Epithelial cell of esophagus (primary cell): ENCODE measurements around the gene SLCO4C1.

Source experiments
- DNase-seq: peaks from one replicate; pipeline ENCODE4 v3.0.0; 2010; ENCODE audit warnings: low read depth
- H3K4me3 ChIP-seq: 2 replicates; pipeline ENCODE4 v1.5.1; 2011; ENCODE audit warnings: mild to moderate bottlenecking, low read length, control low read depth
- TF ChIP-seq, protein P1 (sequence below): IDR thresholded peaks from 2 replicates; pipeline ENCODE4 v1.5.1; 2011; ENCODE audit warnings: low read depth, mild to moderate bottlenecking, low read length, control low read depth, inconsistent platforms; ENCODE audit not compliant: insufficient read depth; ENCODE audit errors: missing control alignments

The SLCO4C1 gene

DNA sequence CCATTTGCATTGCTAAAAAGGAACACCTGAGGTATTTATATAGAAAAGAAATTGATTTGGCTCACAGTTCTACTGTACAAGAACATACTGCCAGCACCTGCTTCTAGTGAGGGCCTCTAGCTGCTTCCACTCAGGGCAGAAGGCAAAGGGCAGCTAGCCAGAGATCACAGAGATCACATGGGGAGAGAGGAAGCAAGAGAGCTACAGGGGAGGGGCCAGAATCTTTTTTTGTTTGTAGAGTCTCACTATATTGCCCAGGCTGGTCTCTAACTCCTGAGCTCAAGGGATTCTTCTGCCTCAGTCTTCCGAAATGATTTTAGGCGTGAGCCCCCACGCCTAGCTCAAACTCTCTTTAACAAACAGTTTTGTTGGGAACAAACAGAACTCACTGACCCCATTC is 6.1 kb downstream of the SLCO4C1 start:
- TF ChIP-seq, protein P1, sequence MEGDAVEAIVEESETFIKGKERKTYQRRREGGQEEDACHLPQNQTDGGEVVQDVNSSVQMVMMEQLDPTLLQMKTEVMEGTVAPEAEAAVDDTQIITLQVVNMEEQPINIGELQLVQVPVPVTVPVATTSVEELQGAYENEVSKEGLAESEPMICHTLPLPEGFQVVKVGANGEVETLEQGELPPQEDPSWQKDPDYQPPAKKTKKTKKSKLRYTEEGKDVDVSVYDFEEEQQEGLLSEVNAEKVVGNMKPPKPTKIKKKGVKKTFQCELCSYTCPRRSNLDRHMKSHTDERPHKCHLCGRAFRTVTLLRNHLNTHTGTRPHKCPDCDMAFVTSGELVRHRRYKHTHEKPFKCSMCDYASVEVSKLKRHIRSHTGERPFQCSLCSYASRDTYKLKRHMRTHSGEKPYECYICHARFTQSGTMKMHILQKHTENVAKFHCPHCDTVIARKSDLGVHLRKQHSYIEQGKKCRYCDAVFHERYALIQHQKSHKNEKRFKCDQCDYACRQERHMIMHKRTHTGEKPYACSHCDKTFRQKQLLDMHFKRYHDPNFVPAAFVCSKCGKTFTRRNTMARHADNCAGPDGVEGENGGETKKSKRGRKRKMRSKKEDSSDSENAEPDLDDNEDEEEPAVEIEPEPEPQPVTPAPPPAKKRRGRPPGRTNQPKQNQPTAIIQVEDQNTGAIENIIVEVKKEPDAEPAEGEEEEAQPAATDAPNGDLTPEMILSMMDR: no peak

DNA sequence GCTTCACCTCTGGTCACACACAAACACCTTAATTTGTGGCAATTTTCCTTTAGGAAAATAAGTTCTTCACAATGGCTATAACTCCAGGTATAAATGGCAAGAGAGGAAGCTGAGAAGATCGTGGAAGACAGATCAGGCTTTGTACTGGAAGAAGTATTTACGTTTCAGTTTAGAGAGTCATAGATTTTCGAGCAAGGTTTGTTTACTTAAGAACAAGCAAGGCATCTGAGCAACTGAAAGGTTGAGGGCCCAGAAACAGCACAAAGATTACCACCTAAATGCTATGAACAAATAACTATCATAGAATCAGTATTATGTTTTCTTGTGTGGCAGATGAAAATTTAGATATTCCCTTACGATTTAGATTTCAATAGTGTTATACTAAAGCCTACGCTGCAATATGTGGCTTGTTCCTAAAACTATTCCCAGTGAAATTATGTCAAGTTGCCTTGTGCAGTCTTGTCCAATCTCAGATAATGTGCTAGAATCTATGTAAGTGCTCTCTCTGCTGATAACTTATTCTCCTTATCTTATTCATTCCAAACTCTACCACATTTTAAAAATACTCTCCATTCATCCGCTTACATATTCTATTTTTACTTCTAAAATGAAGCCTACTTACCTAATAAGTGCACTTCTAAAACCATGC is 6.7 kb downstream of the SLCO4C1 start:
- H3K4me3 ChIP-seq: no peak overlapping the region
- TF ChIP-seq, protein P1: no peak
- DNase-seq: no peak

More for the DNA sequence above, 6.1 kb downstream of the SLCO4C1 start:
- DNase-seq: no peak
- H3K4me3 ChIP-seq: no peak overlapping the region

DNA sequence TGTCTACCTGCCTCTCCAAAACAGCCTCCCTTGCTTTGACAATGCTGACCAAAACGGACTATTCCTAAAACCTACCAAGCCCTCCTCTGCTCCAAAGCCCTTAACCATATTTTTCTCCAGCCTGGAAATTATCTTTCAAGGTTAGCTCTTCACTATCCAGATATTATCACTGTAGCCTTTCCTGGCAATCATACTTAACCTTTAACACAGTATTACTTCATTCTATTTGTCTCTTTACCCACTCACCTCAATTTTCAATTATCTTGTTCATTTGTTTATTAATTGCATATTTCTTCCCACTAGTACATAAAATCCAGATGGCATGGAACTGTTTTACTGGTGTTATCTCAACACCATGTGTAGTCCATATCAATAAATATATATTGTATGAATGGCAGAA is 7.5 kb downstream of the SLCO4C1 start:
- DNase-seq: no peak
- TF ChIP-seq, protein P1: no peak
- H3K4me3 ChIP-seq: no peak overlapping the region

DNA sequence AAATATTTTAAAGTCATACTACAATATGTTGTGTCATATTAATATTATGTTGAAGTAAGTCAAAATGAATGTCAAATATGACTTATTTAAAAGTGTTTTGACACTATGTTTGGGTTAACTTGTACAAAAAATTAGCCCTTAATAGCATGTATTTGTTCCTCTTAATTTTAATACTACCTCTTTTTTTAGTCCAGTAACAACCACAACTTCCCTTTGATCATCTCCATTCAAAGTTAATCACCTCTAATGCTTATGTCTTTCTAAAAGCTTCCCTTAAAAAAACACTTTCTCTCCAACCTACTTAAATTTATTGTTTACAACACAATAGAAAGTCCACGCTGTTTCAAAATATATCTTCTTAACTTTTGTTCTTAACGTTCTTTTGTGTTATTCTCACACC is 9.6 kb downstream of the SLCO4C1 start:
- TF ChIP-seq, protein P1: no peak
- DNase-seq: no peak
- no peak overlapping the region for H3K4me3 ChIP-seq

DNA sequence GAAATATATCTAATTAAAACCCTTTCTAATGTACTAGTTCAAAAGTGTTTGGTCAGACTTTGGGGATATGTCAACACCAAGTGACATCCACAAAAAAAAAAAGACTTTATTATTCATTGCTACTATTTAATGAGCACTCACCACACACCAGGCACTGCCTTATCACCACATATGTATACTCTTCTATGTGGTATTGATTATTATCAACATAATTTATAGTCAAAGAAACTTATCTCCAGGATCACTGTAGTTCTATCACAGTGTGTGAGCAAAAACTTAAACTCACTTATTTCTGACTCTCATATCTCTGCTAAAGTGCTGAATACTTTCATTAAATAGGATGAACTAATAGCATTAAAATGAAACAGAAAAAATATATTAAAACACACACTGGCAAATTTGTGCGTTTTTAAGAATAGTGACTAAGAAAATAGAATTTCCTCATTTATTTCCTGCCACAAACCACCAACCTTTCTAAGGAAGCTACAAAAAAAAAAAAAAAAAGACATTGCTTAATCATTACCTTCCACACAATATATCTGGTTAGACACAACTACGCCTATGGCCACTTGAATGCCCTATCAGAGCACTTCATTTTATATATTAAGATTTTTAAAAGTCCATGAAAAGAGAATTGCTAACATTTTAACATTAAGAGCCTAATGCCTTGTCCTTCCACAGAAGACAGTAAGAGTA is 12.8 kb downstream of the SLCO4C1 start:
- TF ChIP-seq, protein P1: no peak
- no peak for DNase-seq
- no peak overlapping the region for H3K4me3 ChIP-seq

DNA sequence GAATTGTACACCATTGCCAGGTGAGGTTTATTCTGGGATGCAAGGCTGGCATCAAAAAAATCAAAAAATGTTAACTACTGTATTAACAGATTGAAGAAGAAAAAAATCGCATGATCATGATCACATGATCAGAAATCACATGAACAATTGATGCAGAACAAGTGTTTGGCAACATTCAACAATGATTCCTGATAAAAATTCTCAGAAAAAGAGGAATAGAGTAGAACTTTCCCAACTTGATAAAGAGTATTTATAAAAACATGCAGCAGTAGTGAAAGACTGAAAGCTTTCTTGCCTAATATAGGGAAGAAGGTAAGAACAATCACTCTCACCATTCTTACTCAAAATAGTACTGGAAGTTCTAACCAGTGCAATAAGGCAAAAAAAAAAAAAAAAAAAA is 16.4 kb downstream of the SLCO4C1 start:
- H3K4me3 ChIP-seq: no peak overlapping the region
- TF ChIP-seq, protein P1: no peak
- no peak for DNase-seq

DNA sequence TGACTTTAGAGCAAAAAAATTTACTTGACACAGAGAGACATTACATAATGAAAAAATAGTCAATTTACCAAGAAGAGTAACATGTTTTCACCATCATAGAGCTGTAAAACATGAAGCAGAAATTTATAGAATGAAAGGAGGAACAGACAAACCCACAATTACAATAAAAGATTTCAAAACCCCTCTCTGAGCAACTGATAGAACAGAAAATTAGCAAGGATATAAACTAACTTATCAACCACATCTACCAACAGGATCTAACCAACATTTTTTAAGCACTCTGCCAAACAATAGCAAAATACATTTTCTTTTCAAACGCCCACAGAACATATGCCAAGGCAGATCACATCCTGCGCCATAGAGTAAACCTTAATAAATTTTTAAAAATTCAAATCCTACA is 17.9 kb downstream of the SLCO4C1 start:
- DNase-seq: no peak
- no peak overlapping the region for H3K4me3 ChIP-seq
- TF ChIP-seq, protein P1: no peak
